ENCODE data around the gene ESAM.

ESAM gene

DNA sequence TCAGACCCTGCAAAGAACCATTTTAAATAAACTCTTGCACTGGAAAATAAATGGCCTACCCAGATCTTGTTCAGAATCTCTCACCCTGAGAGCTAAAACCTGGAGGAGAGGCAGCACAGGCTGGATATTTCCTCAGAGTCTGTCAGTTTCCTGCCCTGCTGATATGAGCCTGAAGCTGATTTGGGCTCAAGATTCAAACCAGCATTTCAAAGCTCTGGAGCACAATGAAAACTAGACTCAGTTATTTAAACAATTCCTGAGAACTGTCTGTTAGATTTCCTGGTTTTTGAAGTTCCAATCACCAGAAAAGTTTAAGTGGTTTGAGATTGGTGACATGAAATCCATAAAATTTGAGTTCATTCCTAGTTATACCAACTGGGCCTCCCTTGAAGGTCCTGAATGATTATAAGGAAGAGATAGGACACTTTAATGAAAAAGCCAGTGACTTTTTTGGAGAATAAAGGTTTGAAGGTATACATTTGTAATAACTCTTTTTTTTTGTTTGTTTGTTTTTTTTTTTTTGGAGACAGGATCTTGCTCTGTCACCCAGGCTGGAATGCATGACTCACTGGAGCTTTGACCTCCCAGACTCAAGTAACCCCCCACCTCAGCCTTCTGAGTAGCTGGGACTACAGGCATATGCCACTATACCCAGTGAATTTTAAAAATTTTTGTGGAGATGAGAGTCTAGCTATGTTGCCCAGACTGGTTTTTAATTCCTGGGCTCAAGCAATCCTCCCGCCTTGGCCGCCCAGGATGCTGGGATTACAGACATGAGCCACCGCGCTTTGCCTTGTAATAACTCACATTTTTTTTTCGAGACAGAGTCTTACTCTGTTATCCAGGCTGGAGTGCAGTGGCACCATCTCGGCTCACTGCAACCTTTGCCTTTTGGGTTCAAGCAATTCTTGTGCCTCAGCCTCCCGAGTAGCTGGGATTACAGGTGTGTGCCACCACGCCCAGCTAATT lies 8.0 kb upstream of the ESAM start:
- no peak for DNase-seq

DNA sequence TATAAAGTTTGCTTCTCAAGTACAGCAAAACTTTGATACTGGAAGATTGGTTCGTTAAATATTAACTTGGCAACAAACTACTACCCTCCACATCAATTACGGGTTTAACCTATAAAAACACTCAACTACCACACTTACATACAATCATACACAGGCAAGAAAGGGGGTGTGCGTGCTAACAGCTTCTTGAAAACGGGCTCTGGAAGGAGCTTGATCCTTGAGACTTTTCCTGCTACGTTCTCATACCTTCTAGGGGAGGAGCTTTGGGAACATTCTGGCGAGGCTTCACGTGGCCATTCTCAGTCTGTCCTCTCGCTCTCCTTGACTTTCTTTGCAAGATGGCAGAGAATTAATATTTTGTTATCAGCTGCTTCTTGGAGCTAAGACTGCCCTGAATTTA lies 6.8 kb upstream of the ESAM start:
- no peak for DNase-seq

DNA sequence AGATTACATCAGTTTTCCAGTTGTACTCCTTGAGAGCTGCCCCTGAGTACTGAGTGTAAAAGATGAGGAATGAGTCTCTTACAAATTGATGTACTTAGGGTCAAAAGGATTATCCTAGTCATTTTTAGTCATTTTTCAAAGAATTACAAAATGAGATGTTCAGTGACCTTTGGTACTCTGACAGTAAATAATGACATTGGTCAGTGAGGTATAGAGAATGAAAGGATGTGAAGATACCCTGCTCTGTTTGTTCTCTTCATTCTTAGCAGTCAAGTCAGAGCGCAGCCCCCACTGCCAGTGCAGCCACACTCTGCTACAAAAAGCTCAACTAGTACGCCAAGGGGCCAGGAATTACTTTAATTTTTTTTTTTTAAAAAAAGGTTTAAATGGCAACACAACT lies 4.1 kb upstream of the ESAM start:
- no peak for DNase-seq

DNA sequence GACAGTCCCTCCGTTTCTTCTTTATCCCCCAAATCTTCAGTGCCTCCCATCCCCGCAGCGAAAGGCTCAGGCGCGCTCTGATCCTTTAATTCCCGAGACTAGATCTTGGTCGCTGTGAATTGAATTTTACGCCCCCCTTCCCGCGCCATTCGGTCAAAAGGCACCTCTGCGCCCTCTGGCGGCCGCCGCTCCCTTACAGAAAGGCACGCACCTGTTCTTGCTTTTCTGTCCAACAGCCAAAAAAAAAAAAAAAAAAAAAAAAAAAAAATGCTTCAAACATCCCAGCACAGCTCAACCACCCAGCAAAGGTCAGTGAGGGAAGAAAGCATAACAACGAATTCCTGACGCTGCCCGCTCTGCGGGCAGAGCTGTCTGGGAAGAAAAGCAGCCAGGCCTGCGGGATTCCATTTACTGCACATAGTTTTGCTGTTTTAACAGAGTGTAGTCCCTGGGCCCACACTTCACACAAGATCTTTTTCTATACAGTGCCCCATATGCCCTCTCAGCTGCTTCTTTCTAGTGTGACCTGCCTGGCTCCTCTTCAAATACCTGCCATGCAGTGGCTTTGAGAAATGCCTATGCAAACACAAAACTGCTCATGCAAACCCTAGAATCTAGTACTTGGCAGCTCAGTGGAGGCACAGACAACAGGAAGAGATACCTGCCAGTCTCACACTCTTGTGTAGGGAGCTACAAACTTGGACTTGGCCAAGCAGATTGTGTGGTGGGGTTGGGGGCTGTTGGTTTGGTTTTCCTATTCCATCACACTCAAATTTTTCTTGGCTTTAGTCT lies 1.3 kb upstream of the ESAM start:
- DNase-seq = peak; percentile 80 to 83

DNA sequence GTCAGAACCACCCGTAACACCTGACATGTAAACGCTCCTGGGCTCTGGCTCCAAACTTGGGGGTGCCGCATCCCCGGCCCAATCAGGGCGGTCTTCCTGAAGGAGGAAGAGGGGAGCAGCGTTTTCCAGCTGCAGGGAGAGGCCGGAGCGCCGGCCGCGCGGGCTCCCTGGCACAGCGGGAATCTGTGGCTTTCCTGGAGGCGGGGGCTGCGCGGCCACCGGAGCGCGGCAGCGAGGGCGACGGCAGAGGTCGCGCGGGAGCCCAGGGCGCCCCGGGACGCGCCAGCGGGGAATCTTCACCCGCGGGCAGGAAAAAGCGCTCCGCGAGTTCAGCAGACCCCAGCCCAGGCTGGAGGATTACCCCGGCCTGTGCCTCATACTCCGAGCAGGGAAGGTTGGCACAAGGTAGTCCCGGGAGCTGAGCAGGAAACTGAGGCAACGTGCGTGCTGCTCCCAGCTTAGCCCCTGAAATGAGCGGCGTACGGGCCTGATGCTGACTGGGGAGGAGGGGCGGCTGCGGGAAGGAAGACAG lies 600 bp upstream of the ESAM start:
- DNase-seq = no peak

DNA sequence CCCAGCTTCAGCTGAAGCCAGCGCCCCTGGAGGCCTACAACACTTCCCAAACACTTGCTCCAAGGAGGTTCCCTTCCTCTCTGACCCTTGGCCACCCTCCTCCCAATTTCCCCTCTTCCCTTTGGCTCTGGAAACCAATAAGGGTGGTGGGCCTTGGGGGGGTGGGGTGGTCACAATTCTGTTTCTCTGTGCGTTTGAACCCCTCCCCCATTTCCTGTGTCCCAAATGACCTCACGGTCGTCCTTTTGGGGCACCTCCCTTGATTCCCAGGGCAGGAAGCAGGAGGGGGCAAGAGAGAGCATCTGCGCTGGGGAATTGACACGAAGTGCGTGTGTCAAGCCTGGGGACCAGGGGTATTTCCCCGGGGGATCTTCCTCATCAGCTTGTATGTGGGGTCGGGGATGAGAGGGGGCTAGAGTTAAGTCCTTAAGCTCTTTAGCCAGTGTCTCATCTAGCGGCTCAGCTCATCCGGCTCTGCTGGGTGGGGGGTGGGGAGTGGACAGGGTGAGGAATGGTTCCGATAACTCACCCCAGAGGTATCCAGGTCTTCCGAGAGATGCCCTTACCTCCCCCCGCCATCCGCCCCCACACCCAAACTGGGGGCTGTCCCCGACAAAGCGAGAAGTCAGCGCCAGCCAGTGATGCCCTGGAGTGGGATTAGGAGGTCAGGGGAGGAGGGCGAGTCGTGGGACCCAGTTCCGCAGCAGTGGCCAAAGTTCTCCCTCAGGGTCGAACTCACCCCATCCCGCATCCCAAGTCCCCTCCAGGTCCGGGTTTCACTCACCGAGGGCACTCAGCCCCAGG lies 587 bp downstream of the ESAM start:
- DNase-seq = no peak

DNA sequence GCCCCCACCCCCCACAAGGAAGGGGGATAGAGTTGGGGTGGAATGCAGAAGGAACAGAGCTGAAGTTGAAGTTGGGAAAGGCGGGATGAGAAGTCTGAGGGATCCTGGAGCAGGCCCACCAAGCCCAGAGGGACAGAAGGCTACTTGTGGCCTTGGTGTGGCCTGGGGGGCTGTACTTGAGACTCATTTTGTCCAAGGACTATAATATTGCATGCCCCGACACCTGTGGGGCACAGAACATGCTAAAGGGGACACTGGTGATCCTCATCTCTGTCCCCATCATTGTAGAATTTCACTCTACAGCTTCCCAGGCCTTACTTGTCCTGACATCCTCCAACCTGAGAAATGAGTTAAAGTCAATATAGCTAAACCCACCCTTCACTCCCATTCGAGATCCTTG lies 1.3 kb downstream of the ESAM start:
- DNase-seq = no peak

DNA sequence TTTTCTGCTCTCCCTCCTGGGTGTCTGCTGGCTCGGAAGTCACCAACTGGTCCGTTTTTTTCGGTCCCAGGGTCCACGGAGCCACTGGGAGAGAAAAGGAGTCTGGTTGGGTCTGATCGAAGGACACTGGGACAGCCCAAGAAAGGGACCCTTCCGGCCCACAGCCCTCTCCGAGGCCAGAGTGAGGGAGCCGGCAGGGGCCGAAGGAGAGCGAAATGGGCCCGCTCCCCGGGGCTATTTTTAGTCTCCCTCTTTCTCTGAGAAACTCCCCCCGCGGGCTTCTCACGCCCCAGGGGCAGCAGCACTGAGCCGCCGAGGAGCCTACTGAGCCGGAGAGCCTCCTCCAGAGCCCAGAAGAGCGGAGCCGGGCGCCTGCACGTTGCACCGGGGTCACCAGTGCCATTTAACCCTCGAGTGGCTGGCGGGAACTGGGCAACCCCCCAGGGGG lies 1.9 kb downstream of the ESAM start:
- no peak for DNase-seq

DNA sequence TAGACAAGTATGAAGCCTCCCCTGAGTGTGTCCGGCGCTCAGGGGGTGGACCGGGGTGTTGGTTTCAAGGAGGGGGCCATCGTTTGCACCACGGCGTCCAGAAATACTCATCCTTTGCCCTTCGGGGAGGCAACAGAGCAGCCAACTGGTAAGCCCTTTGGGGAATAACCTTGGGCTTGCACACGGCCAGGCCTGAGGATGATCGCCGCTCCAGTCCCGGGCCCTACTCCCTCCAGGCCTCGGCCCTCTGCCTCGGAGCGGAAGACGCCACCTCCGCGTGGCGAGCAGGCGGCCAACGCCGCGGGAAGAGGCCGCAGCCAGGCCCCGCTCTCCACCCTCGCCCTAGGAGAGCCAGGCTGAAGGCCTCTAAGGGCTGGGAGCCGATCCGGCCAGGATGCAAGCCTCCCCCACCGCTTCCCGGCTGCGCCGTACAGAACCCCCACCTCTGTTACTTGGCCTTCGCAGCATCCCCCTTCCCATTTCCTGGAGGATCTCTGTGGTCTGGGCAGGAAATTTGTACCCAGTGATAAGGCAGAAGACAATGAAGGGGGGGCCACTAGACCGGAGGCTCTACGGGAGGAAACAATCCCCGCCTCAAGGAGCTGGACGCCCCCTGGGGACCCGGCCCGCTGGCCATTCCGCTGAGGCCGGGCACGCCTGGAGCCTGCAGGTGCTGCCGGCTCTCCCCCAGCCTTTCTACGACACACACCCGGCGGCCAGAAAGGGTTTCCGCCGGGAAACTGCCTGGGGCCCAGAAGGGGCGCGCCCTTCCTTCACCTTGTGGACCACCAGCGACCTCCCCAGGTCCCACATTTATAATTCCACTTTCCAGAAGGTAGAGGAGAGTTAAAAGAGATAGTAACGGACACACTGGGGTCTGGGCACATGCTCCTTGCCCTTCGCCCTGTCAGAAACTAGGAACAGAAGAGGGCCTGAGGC lies 2.6 kb downstream of the ESAM start:
- DNase-seq = no peak

DNA sequence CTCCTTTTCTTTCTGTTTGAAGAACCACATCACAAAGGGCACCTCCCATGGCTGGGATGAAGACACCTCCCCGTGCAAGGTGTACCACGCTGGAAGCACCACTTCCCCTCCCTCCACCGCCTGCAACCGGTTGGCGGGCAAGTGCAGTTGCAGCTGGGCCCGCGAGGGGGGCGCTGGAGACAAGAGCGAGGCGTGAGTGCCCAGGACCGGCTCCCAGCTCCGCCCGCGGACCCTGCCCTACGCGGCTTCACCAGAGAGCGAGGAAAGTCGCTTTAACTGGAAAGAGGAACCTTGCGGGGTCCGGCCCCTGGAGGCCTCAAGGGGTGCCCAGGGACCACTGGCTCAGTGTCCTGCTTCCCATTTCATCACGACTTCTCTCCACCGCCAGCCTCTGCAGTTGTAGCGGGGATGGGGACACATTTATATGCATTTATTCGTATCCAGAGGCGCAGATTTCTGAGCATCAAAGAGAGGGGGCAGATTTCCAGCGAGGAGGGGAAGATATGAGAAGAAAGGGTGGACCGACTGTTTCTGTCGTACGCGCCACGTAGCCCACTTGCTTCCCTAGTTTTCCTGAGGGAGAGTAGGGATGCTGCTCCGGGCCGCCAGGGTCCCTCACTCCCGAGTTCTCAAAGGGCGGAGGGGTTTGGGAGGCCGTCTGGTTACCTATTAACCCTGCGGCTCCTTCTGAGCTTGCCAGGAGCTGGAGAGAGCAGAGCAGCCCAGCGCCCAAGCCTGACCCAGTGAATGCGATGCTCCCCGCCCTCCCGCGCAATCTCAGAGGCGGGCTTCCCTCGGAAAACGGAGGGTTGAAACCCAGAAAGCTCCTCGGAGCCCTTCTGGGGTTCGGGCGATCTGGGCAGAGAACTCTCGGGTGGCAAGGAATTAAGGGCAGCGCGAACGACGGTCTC lies 3.5 kb downstream of the ESAM start:
- peak; percentile 60 to 70 for DNase-seq

DNA sequence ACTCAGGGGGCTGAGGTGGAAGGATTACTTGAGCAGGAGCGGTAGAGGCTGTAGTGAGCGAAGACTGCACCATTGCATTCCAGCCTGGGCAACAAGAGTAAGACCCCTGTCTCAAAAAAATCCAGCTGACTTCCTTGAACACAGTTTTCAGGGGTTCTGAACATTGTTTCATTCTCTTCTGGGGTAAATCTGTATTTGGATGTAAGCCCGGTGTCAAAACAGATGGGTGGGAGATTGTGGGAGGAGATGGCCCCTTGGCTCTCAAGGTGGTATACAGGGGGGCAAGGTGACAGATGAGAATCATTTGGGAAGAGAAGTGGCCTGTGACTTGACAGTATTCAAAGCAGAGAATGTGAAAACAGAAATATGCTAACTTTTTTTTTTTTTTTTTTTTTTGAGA lies 4.8 kb downstream of the ESAM start:
- no peak for DNase-seq

DNA sequence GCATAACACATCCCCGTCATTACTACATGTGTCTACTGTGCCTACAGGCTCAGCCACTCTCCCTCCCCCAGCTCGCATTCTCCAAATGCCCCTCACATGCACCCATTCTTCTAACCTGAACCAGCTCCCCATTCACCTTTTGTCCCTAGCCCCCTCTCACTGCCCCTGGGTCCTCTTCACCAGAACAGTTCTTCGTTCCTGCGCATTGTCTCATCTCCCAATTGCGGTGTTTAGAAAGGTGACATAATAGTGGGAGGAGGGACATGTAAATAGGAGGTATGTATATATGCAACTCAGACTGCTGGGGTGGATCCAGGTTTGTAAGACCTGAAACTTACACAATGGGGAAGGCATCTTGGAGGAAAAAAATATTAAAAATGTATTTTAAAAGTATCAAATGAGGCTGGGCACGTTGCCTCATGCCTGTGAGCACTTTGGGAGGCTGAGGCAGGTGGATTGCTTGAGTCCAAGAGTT lies 5.3 kb downstream of the ESAM start:
- DNase-seq = no peak

DNA sequence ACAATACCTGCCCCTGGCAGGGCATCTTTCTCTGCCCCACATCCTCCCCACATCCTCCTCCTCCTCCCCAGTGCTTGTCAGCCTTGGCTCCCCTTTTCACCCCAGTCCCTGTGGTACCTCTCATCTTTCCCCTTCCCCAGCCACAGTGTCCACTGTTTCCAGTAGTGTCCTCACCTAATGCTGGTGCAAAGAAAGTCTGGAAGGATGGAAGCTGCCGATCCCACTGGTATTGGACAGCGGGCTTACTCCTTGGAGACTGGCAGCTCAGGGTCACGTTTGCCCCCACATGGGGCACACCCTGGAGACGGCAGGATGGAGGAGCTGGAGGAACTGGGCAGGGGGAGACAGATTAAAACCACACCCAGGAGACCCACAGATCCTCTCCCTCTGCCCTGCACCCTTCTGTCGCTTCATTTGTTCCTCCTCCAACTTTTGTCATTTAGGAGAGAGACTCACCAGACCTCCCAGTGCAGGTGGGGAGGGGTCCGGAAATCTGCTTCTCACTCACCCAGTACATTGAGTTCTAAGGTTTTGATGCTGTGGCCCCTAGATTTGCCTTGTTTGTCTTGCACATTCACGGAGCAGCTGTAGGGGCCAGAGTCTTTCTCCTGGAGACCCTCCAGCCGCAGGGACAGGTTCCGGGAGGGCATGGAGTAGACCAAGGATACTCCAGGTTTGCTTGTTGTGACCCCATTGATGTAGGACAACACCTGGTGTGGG lies 5.9 kb downstream of the ESAM start:
- DNase-seq = no peak

DNA sequence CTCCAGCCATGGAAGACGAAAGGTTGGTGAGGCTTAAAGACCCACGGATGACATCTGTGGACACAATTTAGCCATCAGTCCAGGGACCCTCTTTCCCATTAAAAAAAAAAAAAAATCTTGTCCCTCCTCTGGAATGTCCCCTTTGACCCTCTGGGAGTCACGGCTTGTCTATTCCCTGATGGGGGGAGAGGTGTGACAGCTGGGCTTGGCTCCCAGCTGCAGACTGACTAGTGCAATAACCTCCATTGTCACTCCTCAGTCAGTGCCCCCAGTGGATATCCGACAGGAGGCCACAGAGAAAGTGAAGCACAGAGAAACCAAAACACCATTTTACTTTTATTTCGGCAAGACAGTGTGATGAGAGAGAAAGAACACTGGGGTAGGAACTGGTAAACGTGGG lies 7.4 kb downstream of the ESAM start:
- no peak for DNase-seq

DNA sequence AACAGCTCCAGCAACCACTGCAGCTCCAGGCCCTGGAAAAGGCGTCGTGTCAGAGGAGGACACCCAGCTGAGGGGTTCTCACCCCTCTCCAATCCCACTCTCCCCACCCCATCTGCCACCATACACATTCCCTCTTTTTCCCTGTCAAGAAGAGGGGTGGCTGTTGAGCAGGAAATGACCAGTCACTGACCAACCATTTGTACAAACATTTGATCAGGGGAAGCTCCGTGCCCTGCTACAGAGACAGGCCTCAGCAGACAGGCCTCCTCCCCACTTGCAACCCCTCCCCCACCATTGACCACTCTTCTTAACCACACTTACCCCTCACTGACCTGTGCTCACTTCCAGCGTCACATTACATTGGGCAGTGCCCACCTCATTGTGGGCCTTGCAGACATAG lies 7.8 kb downstream of the ESAM start:
- DNase-seq = no peak

DNA sequence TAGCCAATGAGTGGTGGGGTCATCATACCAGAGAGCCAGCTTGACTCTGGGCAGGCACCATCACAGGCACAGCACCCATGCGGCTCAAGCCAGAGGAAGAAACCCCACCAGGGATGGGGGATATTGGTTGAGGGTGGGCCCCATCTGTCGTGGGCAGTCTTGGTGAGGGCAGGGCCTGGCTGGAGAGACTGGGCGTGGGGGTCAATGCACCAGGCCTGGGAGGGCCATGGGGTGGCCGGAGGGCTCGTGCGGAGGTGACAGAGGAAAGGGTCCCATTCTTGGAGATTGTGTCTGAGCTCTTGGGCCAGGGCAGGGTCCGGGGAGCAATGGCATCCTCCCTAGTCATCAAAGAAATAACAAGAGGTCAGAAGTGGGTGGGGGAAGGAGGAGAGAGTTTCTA lies 8.5 kb downstream of the ESAM start:
- DNase-seq = no peak

DNA sequence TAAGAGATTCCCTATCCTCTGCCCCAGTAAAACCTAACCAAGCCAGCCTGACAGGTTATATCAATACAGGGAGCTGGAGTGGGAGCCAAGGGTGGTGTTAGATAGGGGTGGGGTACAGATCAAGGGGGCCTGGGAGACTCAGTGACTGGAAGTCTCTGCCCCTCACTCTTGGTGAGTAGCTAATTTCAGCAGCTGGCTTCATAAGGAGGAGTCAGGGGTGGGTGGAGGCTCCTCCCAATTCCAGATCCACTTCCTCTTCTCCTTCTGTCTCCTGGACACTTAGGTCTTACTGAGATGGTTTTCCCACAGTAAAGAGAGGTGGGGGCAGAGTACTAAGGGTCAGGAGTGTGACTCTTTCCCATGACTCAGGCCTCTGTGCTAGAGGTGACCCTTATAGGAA lies 8.9 kb downstream of the ESAM start:
- DNase-seq = no peak

DNA sequence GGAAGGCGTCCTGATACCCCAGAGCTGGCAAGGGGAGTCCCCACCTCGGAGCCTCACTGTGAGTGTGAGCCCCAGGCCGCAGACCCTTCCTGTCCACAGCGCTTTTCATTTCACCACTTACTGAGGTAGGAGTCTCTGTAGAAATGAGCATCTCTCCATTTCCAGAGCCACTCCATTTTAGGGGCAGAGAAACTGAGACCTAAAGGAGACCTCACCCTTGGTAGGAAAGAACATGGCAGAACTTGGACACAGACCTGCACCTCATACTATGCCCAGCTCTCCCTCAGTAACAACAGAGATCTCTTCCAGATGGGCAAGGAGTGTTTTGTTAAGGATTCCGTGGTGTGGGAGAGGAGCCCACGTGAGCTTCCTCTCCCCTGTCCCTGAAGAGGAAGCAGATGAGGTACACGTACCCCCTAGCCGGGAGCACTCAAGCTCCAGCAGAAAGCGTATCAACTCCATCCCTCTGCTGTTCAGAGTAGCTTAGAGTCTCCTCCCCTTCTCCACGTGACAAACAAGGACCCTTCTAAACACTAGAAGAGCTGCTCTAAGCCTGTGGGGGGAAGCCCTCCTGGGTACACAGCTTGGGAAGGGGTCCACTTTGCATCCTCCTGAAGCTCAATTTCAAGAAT lies 9.5 kb downstream of the ESAM start:
- DNase-seq = no peak

DNA sequence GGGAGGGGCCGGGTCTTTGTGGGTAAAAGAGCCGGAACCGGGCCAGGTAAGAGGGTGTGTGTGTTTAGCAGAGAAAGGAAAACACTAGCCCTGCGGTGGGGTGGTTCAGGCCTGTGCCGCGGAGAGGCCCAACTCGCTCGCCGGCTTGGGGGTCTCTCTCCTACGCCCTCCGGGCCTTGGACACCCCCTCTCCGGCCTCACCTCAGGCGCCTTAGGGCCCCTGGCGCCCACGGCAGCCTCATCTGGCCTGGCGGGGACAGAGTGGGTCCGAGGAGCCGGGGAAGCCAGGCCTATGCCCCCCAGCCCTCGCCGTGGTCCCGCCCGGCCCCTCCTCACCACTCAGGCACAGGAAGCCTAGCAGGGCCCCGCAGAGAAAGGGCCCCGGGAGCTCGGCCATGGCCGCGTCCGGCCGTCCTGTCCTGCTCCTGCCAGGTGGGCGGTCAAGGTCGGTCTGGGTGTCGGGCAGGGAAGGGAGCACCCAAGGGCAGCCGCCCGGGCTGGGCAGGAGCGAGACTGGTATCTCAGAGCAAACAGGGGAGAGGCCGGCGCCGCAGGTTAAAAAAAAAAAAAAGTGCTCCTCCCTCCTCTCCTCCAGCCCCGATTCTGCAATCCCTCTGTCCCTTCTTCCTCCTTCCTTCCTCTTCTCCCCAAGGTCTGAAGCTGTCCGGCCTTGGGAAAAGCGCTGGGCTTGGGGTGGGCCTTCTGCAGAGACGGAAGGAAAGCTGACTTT lies 10.2 kb downstream of the ESAM start, which contains the start of gene VSIG2:
Gene VSIG2, minus strand, starts transcription at position 515 of the 730 bp plus-strand sequence. Its CDS starts 118 bp downstream, at position 397.
- DNase-seq = no peak

Data from stimulated activated CD4-positive, alpha-beta T cell treated with anti-CD3 and anti-CD28 coated beads, Interleukin-2, amount 100 ng/mL, for 48 hours (primary cell).